ENCODE results near the gene HOXD10. TPM values are rescaled to one million over a fixed set of nuclear protein-coding genes. Genes with fewer than 3 reads are reported as not detected.

HOXD10 gene
- total RNA-seq, 1 donor from 2014 or later, result not detected

GRCh38 chr2:176159663-176160250 lies 43.2 kb downstream of the HOXD10 start:
- H3K4me1 Mint-ChIP-seq, result peaks cover 2% of the 10 kb centered on the region

GRCh38 chr2:176160251-176160985 lies 43.8 kb downstream of the HOXD10 start:
- peaks cover 83% of the 10 kb centered on the region for H3K27me3 Mint-ChIP-seq
- H3K27ac Mint-ChIP-seq, result no peak overlapping the region
- H3K4me1 Mint-ChIP-seq, result peaks cover 2% of the 10 kb centered on the region
- DNase-seq, result no peak
- no peak overlapping the region for H3K4me3 Mint-ChIP-seq
- H3K36me3 Mint-ChIP-seq (ENCODE audit: low read depth), result peaks cover 5% of the 10 kb centered on the region
- intact Hi-C loops (cut with micrococcal nuclease), result loop anchor here (2.0 to 5.0 kb wide), 3 partner anchors 33 to 1828 kb away; partner anchors contain the start of genes HOXD8 and SP9
- peaks cover 16% of the 10 kb centered on the region for H3K9me3 Mint-ChIP-seq

More at GRCh38 chr2:176159663-176160250, 43.2 kb downstream of the HOXD10 start:
- DNase-seq, result peak; percentile 54
- Mint-ChIP-seq H3K9me3 (peaks cover 16% of the 10 kb centered on the region), H3K27ac (no peak overlapping the region), H3K27me3 (peaks cover 85% of the 10 kb centered on the region), H3K4me3 (no peak overlapping the region), H3K36me3 (ENCODE audit: low read depth) (peaks cover 5% of the 10 kb centered on the region)
- intact Hi-C loops (cut with micrococcal nuclease), result loop anchor here (2.0 to 5.0 kb wide), 4 partner anchors 32 to 1827 kb away; partner anchors contain the start of genes HOXD8 and SP9

GRCh38 chr2:176160986-176161824 lies 44.6 kb downstream of the HOXD10 start:
- no peak overlapping the region for H3K27ac Mint-ChIP-seq
- H3K36me3 Mint-ChIP-seq (ENCODE audit: low read depth), result peaks cover 5% of the 10 kb centered on the region
- intact Hi-C loops (cut with micrococcal nuclease), result loop anchor here (2.0 to 5.0 kb wide), 3 partner anchors 34 to 1829 kb away; partner anchors contain the start of genes HOXD8 and SP9
- no peak overlapping the region for H3K4me3 Mint-ChIP-seq
- peaks cover 84% of the 10 kb centered on the region for H3K27me3 Mint-ChIP-seq
- peak; percentile 54 for DNase-seq
- H3K4me1 Mint-ChIP-seq, result peaks cover 2% of the 10 kb centered on the region
- H3K9me3 Mint-ChIP-seq, result peaks cover 16% of the 10 kb centered on the region

- DNase-seq, result peak; percentile 45
- Mint-ChIP-seq H3K4me3 (no peak overlapping the region), H3K27me3 (peaks cover 86% of the 10 kb centered on the region), H3K4me1 (peaks cover 2% of the 10 kb centered on the region), H3K27ac (no peak overlapping the region), H3K9me3 (peaks cover 16% of the 10 kb centered on the region), H3K36me3 (ENCODE audit: low read depth) (peaks cover 5% of the 10 kb centered on the region)
- intact Hi-C loops (cut with micrococcal nuclease), result loop anchor here (2.0 to 5.0 kb wide), 3 partner anchors 35 to 1830 kb away; partner anchors contain the start of genes HOXD8 and SP9
Observed at GRCh38 chr2:176161825-176162626, 45.4 kb downstream of the HOXD10 start.

GRCh38 chr2:176162911-176163671 lies 46.5 kb downstream of the HOXD10 start:
- intact Hi-C loops (cut with micrococcal nuclease), result loop anchor here (5.0 kb wide), 2 partner anchors 36 to 1831 kb away; partner anchors contain the start of genes HOXD8 and SP9

GRCh38 chr2:176163672-176164056 lies 47.1 kb downstream of the HOXD10 start:
- Mint-ChIP-seq H3K4me3 (no peak overlapping the region), H3K9me3 (peaks cover 12% of the 10 kb centered on the region), H3K4me1 (no peaks in the 10 kb centered on the region), H3K36me3 (ENCODE audit: low read depth) (peaks cover 5% of the 10 kb centered on the region), H3K27ac (peak overlapping the region; percentile 44), H3K27me3 (peaks cover 83% of the 10 kb centered on the region)
- no peak for DNase-seq
- intact Hi-C loops (cut with micrococcal nuclease), result loop anchor here (5.0 kb wide), 2 partner anchors 36 to 1831 kb away; partner anchors contain the start of genes HOXD8 and SP9

More at GRCh38 chr2:176162911-176163671, 46.5 kb downstream of the HOXD10 start:
- H3K4me3 Mint-ChIP-seq, result no peak overlapping the region
- H3K4me1 Mint-ChIP-seq, result no peaks in the 10 kb centered on the region
- H3K36me3 Mint-ChIP-seq (ENCODE audit: low read depth), result peaks cover 5% of the 10 kb centered on the region
- DNase-seq, result no peak
- peaks cover 87% of the 10 kb centered on the region for H3K27me3 Mint-ChIP-seq
- H3K27ac Mint-ChIP-seq, result peak overlapping the region; percentile 44
- H3K9me3 Mint-ChIP-seq, result peaks cover 12% of the 10 kb centered on the region

- H3K36me3 Mint-ChIP-seq (ENCODE audit: low read depth), result peaks cover 5% of the 10 kb centered on the region
- no peaks in the 10 kb centered on the region for H3K4me1 Mint-ChIP-seq
- peaks cover 12% of the 10 kb centered on the region for H3K9me3 Mint-ChIP-seq
- intact Hi-C loops (cut with micrococcal nuclease), result loop anchor here (5.0 kb wide), 2 partner anchors 37 to 1832 kb away; partner anchors contain the start of genes HOXD8 and SP9
- H3K4me3 Mint-ChIP-seq, result no peak overlapping the region
- peaks cover 80% of the 10 kb centered on the region for H3K27me3 Mint-ChIP-seq
- H3K27ac Mint-ChIP-seq, result peak overlapping the region; percentile 44
- no peak for DNase-seq
Observed at GRCh38 chr2:176164201-176164600, 47.6 kb downstream of the HOXD10 start.

- H3K27me3 Mint-ChIP-seq, result peaks cover 81% of the 10 kb centered on the region
- peak overlapping the region; percentile 13 for H3K27ac Mint-ChIP-seq
- intact Hi-C loops (cut with micrococcal nuclease), result loop anchor here (5.0 kb wide), 2 partner anchors 37 to 1832 kb away; partner anchors contain the start of genes HOXD8 and SP9
- peaks cover 5% of the 10 kb centered on the region for H3K36me3 Mint-ChIP-seq (ENCODE audit: low read depth)
- H3K4me3 Mint-ChIP-seq, result no peak overlapping the region
- no peaks in the 10 kb centered on the region for H3K4me1 Mint-ChIP-seq
- peaks cover 12% of the 10 kb centered on the region for H3K9me3 Mint-ChIP-seq
- peak; percentile 55 for DNase-seq
Observed at GRCh38 chr2:176164611-176165369, 48.2 kb downstream of the HOXD10 start.

- Mint-ChIP-seq H3K27ac (peak overlapping the region; percentile 13), H3K36me3 (ENCODE audit: low read depth) (peaks cover 5% of the 10 kb centered on the region), H3K27me3 (peaks cover 81% of the 10 kb centered on the region), H3K4me1 (no peaks in the 10 kb centered on the region), H3K4me3 (no peak overlapping the region), H3K9me3 (peaks cover 12% of the 10 kb centered on the region)
- intact Hi-C loops (cut with micrococcal nuclease), result no loop called here
- DNase-seq, result no peak
Observed at GRCh38 chr2:176165370-176166050, 48.9 kb downstream of the HOXD10 start.

- H3K4me1 Mint-ChIP-seq, result no peaks in the 10 kb centered on the region
- peaks cover 5% of the 10 kb centered on the region for H3K36me3 Mint-ChIP-seq (ENCODE audit: low read depth)
- no peak overlapping the region for H3K4me3 Mint-ChIP-seq
- no peak for DNase-seq
- peaks cover 79% of the 10 kb centered on the region for H3K27me3 Mint-ChIP-seq
- H3K9me3 Mint-ChIP-seq, result peaks cover 9% of the 10 kb centered on the region
- H3K27ac Mint-ChIP-seq, result no peak overlapping the region
- intact Hi-C loops (cut with micrococcal nuclease), result no loop called here
Observed at GRCh38 chr2:176166272-176166671, 49.7 kb downstream of the HOXD10 start.

- intact Hi-C loops (cut with micrococcal nuclease), result no loop called here
Observed at GRCh38 chr2:176167398-176167797, 50.8 kb downstream of the HOXD10 start.

More at GRCh38 chr2:176167398-176167797, 50.8 kb downstream of the HOXD10 start:
- no peaks in the 10 kb centered on the region for H3K4me1 Mint-ChIP-seq
- no peak for DNase-seq
- peaks cover 72% of the 10 kb centered on the region for H3K27me3 Mint-ChIP-seq
- H3K4me3 Mint-ChIP-seq, result no peak overlapping the region
- H3K9me3 Mint-ChIP-seq, result peaks cover 9% of the 10 kb centered on the region
- no peak overlapping the region for H3K27ac Mint-ChIP-seq
- H3K36me3 Mint-ChIP-seq (ENCODE audit: low read depth), result peaks cover 5% of the 10 kb centered on the region
